Measurements from ENCODE around the gene FBXW5.

The FBXW5 gene

GRCh38 chr9:136978865-136979544 lies 34.5 kb upstream of the FBXW5 start:
- no peak for DNase-seq

GRCh38 chr9:136978073-136978864 lies 33.7 kb upstream of the FBXW5 start:
- no peak for DNase-seq

DNA sequence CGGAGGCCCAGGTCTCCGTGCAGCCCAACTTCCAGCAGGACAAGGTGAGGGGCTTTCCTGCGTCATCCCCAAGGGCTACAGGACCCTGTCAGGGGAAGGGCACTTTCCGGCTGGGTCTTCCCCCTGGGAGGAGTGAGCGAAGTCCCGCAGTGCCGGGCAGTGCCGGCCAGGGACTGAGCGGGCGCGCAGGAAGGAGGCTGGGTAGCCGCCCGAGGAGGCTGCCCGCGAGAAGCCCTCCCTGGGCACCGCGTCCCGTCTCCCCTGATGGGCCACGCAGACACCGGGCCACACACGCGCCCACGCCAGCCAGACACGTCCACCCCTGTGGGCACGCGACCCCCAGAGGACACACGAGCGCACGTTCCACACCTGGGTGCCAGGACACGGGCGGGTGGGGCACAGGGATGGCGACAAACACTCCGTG lies 33.1 kb upstream of the FBXW5 start:
- peak; percentile 62 for DNase-seq

- no peak for DNase-seq
Observed at GRCh38 chr9:136977223-136977622, 32.7 kb upstream of the FBXW5 start, which contains the start of gene PTGDS. Gene PTGDS, plus strand, starts transcription at chr9:136977504. Its CDS starts 75 bp downstream, at chr9:136977579.

DNA sequence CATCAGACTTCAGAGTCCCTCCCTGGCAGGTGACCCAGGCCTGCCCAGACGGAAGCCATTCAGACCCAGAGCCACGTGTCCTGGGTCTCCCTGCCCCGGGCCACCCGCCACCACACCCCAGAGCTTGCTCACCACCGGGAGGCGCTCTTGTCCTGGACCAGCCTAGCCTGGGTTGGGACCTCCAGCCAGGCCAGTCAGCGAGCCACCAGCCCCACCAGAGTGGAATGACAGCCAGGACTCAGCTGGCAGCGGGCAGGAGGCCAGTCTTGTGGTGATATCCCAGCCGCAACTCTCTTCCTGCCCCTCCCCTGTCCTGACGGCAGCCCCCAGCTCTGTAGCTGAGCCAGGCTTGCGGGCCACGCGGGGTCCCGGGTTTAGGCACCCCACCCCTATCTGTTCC lies 31.1 kb upstream of the FBXW5 start:
- no peak for DNase-seq

DNA sequence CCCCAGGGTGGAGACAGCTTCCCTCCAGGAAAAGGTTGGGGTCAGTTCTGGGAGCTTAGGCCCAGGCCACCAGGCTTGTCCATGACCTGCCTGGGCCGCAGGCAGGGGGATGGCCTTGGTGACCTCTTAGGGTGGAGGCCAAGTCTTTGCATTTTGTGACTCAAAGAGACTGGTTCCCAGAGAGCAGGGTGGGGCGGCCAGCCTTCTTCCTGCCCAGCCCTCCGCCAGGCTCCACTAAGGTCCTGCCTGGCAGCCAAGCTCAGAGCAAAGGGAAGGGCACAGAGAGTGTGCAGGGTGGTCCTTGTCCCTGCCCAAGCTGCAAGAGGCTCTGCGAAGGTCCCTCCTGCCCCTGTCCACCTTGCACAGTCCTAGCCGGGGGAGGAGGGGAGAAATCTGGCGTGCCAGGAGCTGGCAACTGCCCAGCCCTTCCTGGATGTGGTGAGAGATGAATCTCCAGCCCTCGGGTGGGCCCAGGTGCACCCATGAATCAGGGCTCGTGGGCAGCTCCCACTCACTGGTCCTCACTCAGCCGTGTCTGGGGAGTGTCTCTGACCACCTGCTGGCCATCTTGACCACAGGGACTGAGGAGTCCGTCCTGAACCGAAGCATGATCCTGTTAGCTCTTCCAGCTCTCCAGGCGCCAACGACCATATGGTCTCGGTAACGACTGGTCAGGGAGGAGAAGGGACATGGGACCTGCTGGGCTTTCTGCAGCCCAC lies 30.4 kb upstream of the FBXW5 start:
- no peak for DNase-seq

DNA sequence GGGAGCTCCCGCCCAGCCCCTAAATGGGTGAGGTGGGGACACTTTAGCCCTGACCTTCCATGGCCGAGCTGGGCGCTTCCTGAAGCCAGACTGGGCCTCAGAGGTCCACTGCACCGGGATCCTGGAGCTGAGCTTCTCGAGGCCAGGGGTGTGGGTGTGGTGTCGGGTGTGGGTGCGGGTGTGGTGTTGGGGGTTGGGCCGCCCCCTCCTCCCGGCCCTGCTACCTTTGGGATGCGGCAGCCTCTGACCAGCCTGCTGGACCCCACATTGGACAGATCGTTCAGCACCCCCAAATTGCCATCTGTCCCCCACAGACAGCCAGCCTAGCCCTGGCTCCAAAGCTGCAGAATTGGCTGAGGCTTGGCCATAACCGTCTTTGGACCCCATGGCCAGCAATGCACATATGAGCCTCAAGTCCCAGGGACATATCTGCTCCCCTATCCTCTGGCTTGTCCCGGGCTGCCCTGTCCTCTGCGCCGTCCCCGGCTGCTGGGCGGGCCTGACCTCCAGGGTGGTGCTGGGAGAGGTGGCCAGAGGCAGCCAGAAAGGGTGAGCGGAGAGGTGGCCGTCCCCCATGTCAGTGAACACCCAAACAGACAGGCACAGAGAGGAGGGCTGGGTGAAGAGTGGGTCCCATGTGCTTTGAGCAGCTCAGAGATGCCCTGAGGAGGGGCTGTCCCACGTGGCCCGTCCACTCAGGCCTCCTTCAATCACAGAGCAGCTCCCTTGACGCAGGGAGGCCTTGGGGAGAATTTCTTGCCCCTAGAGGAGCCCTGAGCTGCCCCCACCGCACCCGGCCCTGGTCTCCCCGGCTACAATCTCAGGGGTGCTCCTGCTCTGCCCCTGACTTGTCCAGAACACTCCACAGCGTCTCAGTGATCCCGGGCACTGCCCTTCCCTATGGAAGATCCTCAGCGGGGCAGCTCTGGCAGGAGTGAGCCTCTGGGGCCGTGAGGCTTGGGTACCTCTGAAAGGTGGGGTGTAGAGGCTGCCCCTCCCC lies 29.4 kb upstream of the FBXW5 start:
- no peak for DNase-seq

- DNase-seq = no peak
Observed at GRCh38 chr9:136972743-136973142, 28.2 kb upstream of the FBXW5 start.

DNA sequence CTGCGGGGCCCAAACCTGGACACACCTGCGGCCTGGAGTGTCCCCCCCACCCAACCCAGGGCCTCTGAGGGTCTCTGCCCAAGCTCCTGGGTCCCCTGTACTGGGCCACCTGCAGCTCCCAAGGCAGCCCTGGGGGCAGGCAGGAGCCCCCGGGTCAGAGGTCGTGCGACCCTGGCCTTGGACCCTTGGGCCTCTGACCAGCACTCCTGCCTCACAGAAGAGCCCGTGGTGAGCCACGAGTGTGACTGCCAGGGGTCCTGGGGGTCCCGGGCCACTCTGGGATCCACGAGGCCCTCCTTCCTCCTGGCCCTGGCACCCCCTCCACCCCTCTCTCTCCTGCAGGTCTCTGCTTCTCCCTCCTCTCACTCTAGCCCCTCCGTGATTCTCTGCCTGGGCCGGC lies 27.8 kb upstream of the FBXW5 start:
- no peak for DNase-seq

DNA sequence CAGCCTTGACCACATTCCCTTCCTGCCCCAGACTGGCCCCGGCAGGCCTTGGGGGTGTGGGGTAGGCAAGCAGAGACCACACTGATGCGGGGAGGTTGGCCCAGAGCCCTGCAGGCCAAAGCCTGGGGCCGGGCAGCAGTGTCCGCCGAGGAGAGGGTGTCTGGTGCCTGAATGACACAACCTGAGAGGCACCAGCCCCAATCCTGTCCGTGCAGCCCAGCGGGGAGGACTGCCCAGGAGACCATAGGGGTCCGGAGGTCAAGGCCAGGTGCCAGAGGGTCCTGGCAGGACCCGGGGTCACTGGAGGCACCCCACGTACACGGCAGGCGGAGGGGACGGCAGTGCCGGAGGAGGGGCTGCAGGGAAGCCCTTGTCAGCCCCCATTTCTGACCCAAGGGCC lies 27.2 kb upstream of the FBXW5 start:
- no peak for DNase-seq

DNA sequence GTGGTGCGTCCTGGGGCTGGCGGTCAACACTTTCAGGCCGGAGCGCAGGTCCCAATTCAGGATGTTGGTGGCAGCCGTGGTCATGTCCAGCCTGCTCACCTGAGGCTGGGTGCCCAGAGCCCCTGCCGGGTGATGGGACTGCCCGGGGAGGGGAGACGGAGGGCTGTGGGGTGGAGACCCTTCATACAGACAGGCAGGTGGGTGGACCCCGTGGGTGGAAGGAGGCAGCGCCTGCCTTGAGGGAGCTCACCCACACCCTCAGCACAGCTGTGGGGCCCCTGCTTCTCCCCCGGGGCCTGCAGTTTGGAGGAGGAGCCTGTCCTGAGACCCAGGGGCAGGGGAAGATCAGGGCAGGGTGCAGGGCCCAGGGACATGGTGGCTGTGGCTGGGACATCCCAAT lies 25.8 kb upstream of the FBXW5 start:
- no peak for DNase-seq

DNA sequence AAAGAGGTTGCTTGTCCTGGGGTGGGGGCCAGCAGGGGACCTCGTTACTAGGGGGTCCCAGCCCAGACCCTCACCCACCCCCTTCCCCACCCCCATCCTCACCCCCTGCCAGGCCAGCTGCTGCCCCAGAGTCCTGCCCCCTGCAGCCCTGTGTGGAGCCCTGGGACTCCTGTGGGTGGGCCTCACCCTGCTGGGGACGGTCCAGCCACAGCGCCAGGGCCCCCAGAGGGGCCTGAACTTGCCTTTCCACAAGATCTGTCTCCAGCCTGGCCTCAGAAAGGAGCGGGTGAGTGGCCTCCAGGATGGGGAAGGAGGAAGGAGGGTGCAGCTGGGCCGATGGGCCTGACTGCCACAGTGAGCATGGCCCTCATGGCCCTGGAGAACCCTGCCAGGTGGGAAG lies 25.2 kb upstream of the FBXW5 start:
- DNase-seq = no peak

DNA sequence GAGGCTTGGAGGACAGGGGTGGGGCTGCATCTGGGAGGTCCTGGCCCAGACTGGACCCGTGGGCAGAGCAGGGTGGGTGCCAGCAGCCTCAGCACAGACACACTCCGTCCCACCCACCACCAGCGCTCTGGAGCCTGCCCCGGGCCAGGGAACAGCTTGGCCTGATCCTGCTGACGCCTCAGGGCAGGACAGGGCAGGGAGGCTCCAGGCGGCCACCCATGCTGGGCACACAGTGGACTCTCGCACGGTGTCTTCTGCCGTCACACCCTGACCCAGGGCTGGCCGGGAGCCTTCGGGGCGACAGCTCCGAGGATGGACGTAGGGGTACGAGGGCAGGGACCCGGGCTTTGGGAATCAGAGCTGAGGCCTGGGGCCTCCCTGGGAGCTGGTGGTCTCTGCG lies 24.6 kb upstream of the FBXW5 start:
- DNase-seq = no peak

DNA sequence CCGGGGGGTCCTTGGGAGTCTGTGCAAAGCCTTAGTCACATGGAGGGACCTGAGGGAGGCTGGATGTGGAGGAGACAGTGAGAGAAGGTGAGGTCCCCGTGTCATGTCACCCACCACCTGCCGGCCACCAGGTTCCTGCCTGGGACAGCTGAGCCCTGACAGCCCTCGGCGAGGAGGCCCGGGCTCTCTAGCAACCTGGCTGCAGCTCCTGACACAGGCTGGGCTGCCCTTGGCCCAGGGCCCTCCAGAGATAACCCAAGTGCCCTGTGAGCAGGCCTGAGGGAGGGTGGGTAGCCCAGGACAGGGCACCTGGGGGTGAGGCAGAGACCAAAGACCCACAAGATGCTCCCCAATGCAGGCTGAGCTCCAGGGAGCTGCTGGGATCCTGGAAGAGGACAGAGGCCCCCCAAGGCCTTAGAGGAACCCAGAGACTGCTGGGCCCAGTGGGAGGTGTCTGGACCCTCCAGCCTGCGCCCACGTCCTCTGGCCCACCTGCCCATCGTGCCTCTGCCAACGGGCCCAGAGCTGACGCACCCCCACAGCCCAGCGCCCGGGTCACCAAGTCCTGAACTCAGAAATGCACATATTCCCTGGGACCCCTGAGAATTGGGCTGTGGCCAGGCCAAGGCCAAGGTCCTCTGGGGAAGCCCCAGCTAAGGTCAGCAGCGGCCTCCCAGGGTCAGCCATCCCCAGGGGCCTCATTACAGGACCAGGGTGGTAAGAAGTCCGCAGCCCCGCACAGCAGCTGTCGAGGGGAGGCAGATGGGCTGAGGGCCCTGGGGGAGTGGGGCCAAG lies 24.0 kb upstream of the FBXW5 start:
- no peak for DNase-seq

DNA sequence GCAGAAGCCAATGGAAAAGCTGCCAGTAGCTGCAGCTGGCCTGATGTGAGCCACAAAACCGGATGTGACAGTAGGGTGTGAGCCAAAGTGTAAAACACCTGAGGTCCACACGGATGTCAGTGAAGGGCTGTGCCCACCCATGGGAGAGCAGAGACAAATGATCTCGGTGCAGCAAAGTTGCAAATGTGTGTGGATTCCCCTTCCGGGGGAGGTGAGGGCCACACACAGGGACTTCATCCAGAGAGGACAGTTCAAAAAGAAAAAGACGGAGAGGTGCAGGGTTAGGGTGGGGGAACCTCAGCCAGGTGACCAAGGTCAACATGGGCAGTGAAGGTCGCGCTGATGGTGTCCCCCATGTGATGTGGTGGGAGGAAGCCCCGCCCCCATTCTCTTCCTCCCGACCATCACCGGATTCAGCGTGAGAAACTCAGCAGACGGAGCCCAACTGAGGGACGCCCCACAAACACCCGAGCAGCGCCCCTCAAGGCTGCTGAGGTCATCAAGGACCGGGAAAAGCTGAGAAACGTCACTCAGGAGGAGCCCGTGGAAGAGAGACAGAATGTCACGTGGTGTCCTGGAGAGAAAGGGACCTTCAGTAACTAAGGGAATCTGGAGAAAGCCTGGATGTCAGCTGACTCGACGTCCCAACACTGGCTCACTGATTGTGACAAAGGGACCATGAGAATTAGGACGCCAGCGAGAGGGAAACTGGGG lies 21.4 kb upstream of the FBXW5 start:
- DNase-seq = no peak

DNA sequence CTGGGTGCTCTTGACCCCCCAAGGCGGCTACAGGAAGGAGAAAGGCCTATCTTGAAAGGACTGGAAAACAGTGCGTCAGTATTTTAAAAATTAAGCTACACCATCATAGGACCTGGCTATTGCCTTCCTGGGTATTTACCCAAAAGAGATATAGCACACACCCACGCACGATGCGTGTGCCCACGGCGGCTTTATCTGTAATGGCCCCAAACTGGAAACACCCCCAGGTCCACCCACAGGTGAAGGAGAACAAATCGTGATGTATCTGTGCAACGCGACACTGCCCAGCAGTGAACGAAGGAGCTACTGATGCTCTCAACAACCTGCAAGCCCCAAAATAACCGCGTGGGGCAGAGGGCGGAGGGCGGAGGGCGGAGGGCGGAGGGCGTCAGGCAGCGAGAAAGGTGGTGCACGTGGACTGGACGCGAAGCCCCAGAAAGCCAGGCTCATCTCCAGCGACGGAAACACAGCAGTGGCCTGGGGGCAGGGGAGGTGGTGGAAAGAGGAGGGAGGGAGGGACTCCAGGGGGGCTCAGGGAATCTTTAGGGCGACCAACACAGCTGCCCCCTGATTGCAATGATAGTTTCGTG lies 20.4 kb upstream of the FBXW5 start:
- no peak for DNase-seq

DNA sequence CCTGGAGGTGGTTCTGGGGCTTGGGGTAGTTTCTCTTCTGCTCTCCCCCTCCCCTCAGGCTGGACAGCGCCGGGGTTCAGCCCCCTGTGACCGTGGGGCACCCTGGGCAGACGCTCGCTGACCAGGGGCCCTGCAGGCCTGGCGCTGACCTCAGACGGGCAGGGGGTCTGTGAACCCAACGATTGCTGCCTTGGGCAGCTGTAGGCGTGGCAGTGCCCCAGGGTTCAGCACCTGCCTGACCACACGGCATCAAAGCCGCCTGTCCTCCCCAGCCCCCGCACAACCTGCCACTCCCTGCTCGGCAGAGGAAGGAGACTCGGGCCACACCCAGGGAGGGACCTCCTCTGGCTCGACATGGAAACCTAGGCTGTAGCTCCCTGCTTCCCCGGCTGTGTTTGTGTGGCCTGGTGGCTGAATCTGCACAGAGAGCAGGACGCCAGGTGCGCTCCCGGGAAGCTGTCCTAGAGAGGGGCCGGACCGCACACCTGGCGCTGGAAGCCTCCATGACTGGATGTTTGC lies 19.7 kb upstream of the FBXW5 start:
- no peak for DNase-seq

DNA sequence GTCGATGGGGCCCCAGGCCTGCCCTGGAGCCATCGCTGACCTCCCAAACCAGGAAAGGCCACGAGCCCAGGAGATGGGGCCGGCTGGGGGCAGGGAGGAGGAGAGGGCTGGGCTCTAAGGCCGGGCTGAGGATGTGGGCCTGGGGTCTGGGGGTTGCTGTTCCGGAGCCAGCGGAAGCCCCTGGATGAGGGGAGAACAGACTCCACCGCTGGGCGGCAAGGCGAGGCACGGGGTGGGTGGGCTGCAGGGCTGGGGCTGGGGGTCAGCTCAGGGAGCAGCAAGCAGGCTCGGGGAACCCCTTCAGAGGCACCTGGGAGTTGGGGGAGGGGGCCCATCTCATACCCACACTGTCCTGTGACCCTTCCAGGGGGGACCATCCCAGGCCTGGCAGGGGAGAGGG lies 19.2 kb upstream of the FBXW5 start:
- no peak for DNase-seq

GRCh38 chr9:136963341-136963740 lies 18.8 kb upstream of the FBXW5 start:
- no peak for DNase-seq

GRCh38 chr9:136962701-136963248 lies 18.2 kb upstream of the FBXW5 start:
- no peak for DNase-seq

Data from right kidney (tissue), 1 donor.